ENCODE measurements around the gene MRPL21.

DNA sequence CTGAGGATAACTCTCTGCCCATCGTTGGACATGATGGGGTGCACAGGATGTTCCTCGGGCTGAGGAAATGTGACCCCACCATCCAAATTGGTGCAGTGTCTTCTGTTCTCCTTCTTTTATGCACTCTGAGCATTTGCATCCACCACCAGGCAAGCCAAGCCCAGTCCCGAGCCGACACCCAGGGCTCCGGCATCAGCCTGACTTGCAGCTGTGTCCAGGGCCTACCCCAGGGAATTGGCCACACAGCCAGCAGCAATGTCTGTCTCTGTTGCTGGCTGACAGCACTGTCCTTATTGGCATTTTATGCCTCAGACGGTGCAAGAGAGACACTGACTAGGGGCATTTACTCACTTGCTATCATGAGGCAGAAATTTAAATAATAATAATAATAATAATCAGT is 36.6 kb downstream of the MRPL21 start:
- no peak for TF ChIP-seq POLR2A (IDR thresholded peaks at IDR 0.05)
- TF ChIP-seq, protein P1, sequence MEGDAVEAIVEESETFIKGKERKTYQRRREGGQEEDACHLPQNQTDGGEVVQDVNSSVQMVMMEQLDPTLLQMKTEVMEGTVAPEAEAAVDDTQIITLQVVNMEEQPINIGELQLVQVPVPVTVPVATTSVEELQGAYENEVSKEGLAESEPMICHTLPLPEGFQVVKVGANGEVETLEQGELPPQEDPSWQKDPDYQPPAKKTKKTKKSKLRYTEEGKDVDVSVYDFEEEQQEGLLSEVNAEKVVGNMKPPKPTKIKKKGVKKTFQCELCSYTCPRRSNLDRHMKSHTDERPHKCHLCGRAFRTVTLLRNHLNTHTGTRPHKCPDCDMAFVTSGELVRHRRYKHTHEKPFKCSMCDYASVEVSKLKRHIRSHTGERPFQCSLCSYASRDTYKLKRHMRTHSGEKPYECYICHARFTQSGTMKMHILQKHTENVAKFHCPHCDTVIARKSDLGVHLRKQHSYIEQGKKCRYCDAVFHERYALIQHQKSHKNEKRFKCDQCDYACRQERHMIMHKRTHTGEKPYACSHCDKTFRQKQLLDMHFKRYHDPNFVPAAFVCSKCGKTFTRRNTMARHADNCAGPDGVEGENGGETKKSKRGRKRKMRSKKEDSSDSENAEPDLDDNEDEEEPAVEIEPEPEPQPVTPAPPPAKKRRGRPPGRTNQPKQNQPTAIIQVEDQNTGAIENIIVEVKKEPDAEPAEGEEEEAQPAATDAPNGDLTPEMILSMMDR (IDR thresholded peaks at IDR 0.05) = no peak
